Bronchial epithelial cell (primary cell): ENCODE data around the gene SNHG17. TPM values are rescaled to one million over a fixed set of nuclear protein-coding genes. Genes with fewer than 3 reads are reported as not detected.
"Not testable (repeated sequence)": the region's sequence is repeated elsewhere in the genome, so short reads cannot be mapped to it uniquely, and the experiment has no call there.

Source experiments
- DNase-seq: peaks from one replicate; pipeline ENCODE4 v3.0.0-alpha.2; 2010; ENCODE audit warnings: low read depth
- FAIRE-seq: peaks from 2 replicates; lab custom pipeline; 2011; peaks lifted over from hg19 to GRCh38; lab: Jason Lieb, UNC
- H3K27me3 ChIP-seq: 2 replicates; pipeline ENCODE4 v1.5.1; 2011; ENCODE audit warnings: low read length; ENCODE audit not compliant: control insufficient read depth, insufficient read depth
- H3K36me3 ChIP-seq: 2 replicates; pipeline ENCODE4 v1.5.1; 2011; ENCODE audit warnings: low read length; ENCODE audit not compliant: control insufficient read depth, insufficient read depth
- H3K4me3 ChIP-seq: 2 replicates; pipeline ENCODE4 v1.5.1; 2011; ENCODE audit warnings: mild to moderate bottlenecking, low read depth, low read length, control low read depth
- CTCF ChIP-seq: IDR thresholded peaks from 2 replicates; pipeline ENCODE4 v1.5.1; 2011; ENCODE audit warnings: mild to moderate bottlenecking, moderate library complexity, low read length, control low read depth, inconsistent platforms; ENCODE audit not compliant: insufficient read depth, severe bottlenecking
- total RNA-seq: library from RNA; depleted of rRNA; stranded (reverse); fragments of >200 nt; gene quantifications from 2 replicates; pipeline ENCODE4 v1.2.1, GENCODE V29; 2014

SNHG17 gene
- total RNA-seq, 1 donor from 2014 or later: 19.5 TPM

- peaks cover 29% of the 10 kb centered on the region for H3K36me3 ChIP-seq
These were observed 807 bp downstream of the SNHG17 start for GRCh38 chr20:38434301-38434741.

GRCh38 chr20:38433304-38433972, 1.7 kb downstream of the SNHG17 start:
- DNase-seq (no peak), FAIRE-seq (no peak)
- H3K4me3 ChIP-seq: peak overlapping the region; percentile 96
- H3K27me3 ChIP-seq: no peaks in the 10 kb centered on the region
- TF ChIP-seq CTCF: no peak
- peaks cover 38% of the 10 kb centered on the region for H3K36me3 ChIP-seq

More at GRCh38 chr20:38434301-38434741, 807 bp downstream of the SNHG17 start:
- Histone ChIP-seq H3K27me3 (no peaks in the 10 kb centered on the region), H3K4me3 (peak overlapping the region; percentile 96)
- DNase-seq (no peak), FAIRE-seq (no peak)
- no peak for TF ChIP-seq CTCF

GRCh38 chr20:38432870-38433269, 2.3 kb downstream of the SNHG17 start:
- not testable (repeated sequence) for H3K4me3 ChIP-seq
- H3K36me3 ChIP-seq: peaks cover 43% of the 10 kb centered on the region

GRCh38 chr20:38432292-38432691, 2.8 kb downstream of the SNHG17 start:
- FAIRE-seq: no peak
- H3K4me3 ChIP-seq: no peak overlapping the region
- peaks cover 45% of the 10 kb centered on the region for H3K36me3 ChIP-seq
- no peak for DNase-seq
- TF ChIP-seq CTCF: no peak
- no peaks in the 10 kb centered on the region for H3K27me3 ChIP-seq

More at GRCh38 chr20:38432870-38433269, 2.3 kb downstream of the SNHG17 start:
- not testable (repeated sequence) for DNase-seq, H3K27me3 ChIP-seq, FAIRE-seq

DNA sequence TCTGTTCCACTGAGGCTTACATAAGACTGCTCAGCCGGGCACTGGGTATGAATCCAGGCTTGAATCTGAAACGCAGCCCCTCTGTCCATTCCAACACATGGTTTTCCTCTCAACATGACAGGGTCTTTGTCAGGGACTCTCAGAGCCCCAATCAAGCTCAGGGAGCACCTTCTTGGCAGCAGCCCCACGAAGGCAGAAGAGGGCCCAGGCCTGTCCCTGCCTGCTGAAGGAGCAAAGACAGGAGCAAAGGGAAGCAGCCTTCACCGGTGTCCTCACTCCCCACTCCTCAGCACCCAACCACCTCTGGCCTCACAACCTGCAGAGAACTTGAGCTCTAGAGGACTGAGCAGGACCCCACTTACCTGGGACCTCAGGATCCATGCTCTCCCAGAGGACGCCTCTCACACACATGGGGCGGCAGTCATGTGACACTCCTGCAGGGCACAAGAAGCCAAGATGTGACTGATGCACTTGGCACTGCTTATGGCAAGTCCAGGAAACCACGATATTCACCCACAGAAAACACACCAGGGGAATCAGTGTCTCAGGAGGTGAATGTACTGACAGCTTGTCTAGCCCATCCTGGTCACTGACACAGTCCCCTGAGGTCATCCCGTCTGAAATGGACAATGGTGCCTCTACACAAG, 4.3 kb downstream of the SNHG17 start:
- TF ChIP-seq CTCF: no peak
- H3K27me3 ChIP-seq: no peaks in the 10 kb centered on the region
- H3K4me3 ChIP-seq: no peak overlapping the region
- no peak for FAIRE-seq
- H3K36me3 ChIP-seq: peaks cover 57% of the 10 kb centered on the region
- DNase-seq: no peak

DNA sequence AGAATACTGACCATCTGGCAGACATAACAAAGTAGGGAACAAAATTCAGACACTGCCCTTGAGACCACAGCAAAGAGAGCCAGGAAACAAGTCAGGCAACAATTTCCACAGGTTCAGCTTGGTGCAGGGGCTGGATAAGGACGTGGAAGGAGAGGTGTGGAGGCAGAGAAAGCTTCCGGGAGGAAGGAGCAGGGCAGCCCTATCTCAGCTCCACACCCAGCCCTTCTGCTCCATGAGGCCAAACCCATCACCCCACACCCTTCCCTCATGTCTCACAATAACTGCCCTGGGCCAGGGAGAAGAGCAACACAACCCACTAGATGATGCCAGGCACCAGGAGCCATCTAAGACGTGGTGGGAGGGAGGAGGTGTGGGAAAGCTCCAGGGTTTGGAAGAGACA, 5.8 kb downstream of the SNHG17 start:
- no peaks in the 10 kb centered on the region for H3K27me3 ChIP-seq
- no peak for TF ChIP-seq CTCF
- FAIRE-seq (no peak), DNase-seq (no peak)
- H3K36me3 ChIP-seq: peaks cover 71% of the 10 kb centered on the region
- no peak overlapping the region for H3K4me3 ChIP-seq
